Glomerular visceral epithelial cell (primary cell): ENCODE results near the gene INO80D.
"Not testable (repeated sequence)": the region's sequence is repeated elsewhere in the genome, so short reads cannot be mapped to it uniquely, and the experiment has no call there.

Source experiments
- DNase-seq: peaks from one replicate; pipeline ENCODE4 v3.0.0-alpha.2; 2016; ENCODE audit errors: extremely low spot score

The INO80D gene

GRCh38 chr2:206083602-206084438 is 2.2 kb downstream of the INO80D start:
- peak; percentile 22 for DNase-seq

GRCh38 chr2:206082298-206082843 is 3.6 kb downstream of the INO80D start:
- no peak for DNase-seq

GRCh38 chr2:206080927-206081326 is 5.0 kb downstream of the INO80D start:
- no peak for DNase-seq

- no peak for DNase-seq
These were observed 6.1 kb downstream of the INO80D start for GRCh38 chr2:206079699-206080465.

GRCh38 chr2:206077879-206078278 is 8.1 kb downstream of the INO80D start:
- DNase-seq = not testable (repeated sequence)

GRCh38 chr2:206075113-206075512 is 10.9 kb downstream of the INO80D start:
- no peak for DNase-seq

- DNase-seq = no peak
These were observed 14.2 kb downstream of the INO80D start for GRCh38 chr2:206071807-206072206.

- DNase-seq = no peak
These were observed 16.6 kb downstream of the INO80D start for GRCh38 chr2:206069417-206069816.

- DNase-seq = no peak
These were observed 17.8 kb downstream of the INO80D start for GRCh38 chr2:206068207-206068606.

GRCh38 chr2:206064077-206064476 is 21.9 kb downstream of the INO80D start:
- DNase-seq = no peak

- no peak for DNase-seq
These were observed 22.3 kb downstream of the INO80D start for GRCh38 chr2:206063635-206064034.

GRCh38 chr2:206062724-206063123 is 23.2 kb downstream of the INO80D start:
- no peak for DNase-seq

GRCh38 chr2:206056286-206056685 is 29.7 kb downstream of the INO80D start:
- DNase-seq = no peak

- DNase-seq = no peak
These were observed 31.0 kb downstream of the INO80D start for GRCh38 chr2:206054952-206055351.

GRCh38 chr2:206051912-206052311 is 34.1 kb downstream of the INO80D start:
- no peak for DNase-seq

- DNase-seq = no peak
These were observed 36.6 kb downstream of the INO80D start for GRCh38 chr2:206049392-206049791.

- DNase-seq = no peak
These were observed 40.7 kb downstream of the INO80D start for GRCh38 chr2:206045251-206045650.

- DNase-seq = no peak
These were observed 45.4 kb downstream of the INO80D start for GRCh38 chr2:206040525-206040924.

GRCh38 chr2:206035393-206035792 is 50.6 kb downstream of the INO80D start:
- DNase-seq = not testable (repeated sequence)

- DNase-seq = not testable (repeated sequence)
These were observed 52.5 kb downstream of the INO80D start for GRCh38 chr2:206033452-206033851.

GRCh38 chr2:206031950-206032567 is 53.9 kb downstream of the INO80D start:
- no peak for DNase-seq

GRCh38 chr2:206031162-206031784 is 54.7 kb downstream of the INO80D start:
- no peak for DNase-seq
